Activated CD8-positive, alpha-beta memory T cell treated with anti-CD3 and anti-CD28 coated beads for 36 hours (primary cell): ENCODE results near the gene FAT4. TPM values are rescaled to one million over a fixed set of nuclear protein-coding genes. Genes with fewer than 3 reads are reported as not detected.

Source experiments
- CTCF ChIA-PET: fragments of 350-600 bp; sonication (Branson Sonifier 250); formaldehyde crosslinking; loops from one replicate; lab custom pipeline; 2021; ENCODE audit warnings: antibody characterized with exemption; lab: Charles Lee
- POLR2A ChIA-PET: fragments of 350-600 bp; sonication (Branson Sonifier 250); formaldehyde crosslinking; loops from one replicate; lab custom pipeline; 2021; ENCODE audit warnings: antibody characterized with exemption; lab: Charles Lee
- total RNA-seq, 2 experiments: library from RNA; stranded (reverse); gene quantifications; one replicate each; pipeline ENCODE4 v1.2.3, GENCODE V29; 2021

Gene FAT4
- total RNA-seq, 2 experiments from 2014 or later: 0.02 TPM

DNA sequence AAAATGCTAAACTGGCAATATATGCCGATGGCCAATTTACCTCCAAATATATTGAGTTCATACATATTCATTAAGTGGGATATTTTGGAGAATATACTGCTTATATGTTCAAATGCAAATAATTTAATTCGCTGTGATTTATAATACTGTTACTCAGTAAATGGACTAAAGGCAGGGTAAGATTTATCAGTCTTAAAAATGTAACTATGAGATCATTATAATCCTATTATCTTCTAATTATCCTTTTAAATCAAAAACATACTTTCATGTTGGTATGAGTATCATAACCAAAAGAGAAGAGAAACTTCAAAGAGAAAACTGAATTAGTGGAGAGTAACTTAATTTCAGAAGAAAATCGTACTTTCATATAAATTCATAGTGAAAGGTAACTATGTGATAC is 44.6 kb downstream of the FAT4 start:
- CTCF ChIA-PET: no interaction called here
- POLR2A ChIA-PET: no interaction called here

DNA sequence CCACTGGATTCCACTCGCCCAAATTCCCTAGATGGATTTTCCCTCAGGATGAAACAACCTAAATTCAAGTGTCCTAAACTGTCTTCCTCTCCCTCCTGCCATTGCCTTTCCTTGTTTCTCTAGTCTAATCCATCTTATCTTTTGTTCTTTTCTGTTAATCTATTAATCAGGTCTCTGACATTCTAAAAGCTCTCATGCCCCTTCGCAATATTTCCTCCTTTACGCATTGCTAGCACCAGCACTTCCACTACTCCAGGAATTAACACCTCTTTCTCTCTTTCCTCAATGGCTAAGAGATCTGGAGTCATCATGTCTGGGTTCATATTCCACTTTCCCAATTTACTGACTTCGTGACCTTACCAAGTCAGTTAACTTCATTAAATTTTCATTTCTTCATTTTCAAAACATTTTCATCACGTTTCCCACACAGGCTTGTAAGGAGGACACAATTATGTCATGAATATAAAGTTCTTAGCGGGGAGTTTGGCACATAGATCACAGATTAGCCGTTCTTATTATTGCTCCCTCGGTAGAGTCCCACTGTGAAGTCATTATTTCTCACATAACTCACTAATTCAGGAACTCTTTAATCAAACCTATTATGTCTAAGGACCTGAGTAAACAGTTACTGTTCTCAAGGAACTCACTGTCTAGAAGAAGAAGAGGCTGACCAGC is 45.3 kb downstream of the FAT4 start:
- CTCF ChIA-PET: no interaction called here
- POLR2A ChIA-PET: no interaction called here

DNA sequence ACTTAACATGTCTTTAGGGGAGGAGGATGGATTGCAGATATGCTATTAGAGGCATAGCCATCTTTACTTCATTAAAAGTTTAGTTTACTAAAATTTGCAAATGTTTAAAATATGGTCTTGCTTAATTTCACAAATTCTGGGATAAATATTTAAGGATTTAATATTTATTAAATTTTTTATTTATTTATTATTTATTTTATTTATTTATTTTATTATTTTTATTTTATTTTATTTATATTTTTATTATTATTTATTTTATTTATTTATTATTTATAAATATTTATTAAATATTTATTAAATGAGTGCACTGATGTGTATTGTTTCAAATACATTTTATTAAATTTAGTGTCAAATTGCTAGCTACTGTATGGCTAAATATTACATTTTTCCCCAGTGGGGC is 46.0 kb downstream of the FAT4 start:
- ChIA-PET CTCF (no interaction called here), POLR2A (no interaction called here)
